Endodermal cell (in vitro differentiated cells): ENCODE results near the gene TRAPPC3. TPM values are rescaled to one million over a fixed set of nuclear protein-coding genes. Genes with fewer than 3 reads are reported as not detected.
A peak's percentile ranks its signal among the peaks of the same experiment; 100 is the strongest.

Source experiments
- DNase-seq: peaks from one replicate; pipeline ENCODE4 v3.0.0-alpha.2; 2017
- H3K27ac ChIP-seq: 2 replicates; pipeline ENCODE4 v1.5.1; 2013; ENCODE audit warnings: mild to moderate bottlenecking, low read depth, low read length, moderate library complexity
- H3K27me3 ChIP-seq: 2 replicates; pipeline ENCODE4 v1.6.1; 2013; ENCODE audit warnings: mild to moderate bottlenecking, low read length, moderate library complexity; ENCODE audit not compliant: insufficient read depth, control insufficient read depth, poor library complexity, severe bottlenecking
- H3K36me3 ChIP-seq: 2 replicates; pipeline ENCODE4 v1.7.0; 2013; ENCODE audit warnings: mild to moderate bottlenecking, low read length, moderate library complexity; ENCODE audit not compliant: control insufficient read depth, insufficient read depth
- H3K4me1 ChIP-seq: one replicate; pipeline ENCODE4 v1.7.0; 2013; ENCODE audit warnings: low read length; ENCODE audit not compliant: control insufficient read depth, insufficient read depth
- H3K4me3 ChIP-seq: 2 replicates; pipeline ENCODE4 v1.5.1; 2013; ENCODE audit warnings: mild to moderate bottlenecking, low read length, moderate library complexity
- H3K9ac ChIP-seq: 2 replicates; pipeline ENCODE4 v1.6.1; 2013; ENCODE audit warnings: mild to moderate bottlenecking, low read length, moderate library complexity; ENCODE audit not compliant: poor library complexity, severe bottlenecking; ENCODE audit errors: extremely low read depth
- H3K9me3 ChIP-seq: 2 replicates; pipeline ENCODE4 v1.6.1; 2013; ENCODE audit warnings: mild to moderate bottlenecking, low read length, moderate library complexity; ENCODE audit not compliant: control insufficient read depth
- H3K27ac Mint-ChIP-seq: 2 replicates; pipeline ENCODE4 v1.8.0; 2020; ENCODE audit warnings: mixed read lengths
- H3K27me3 Mint-ChIP-seq: 2 replicates; pipeline ENCODE4 v1.8.0; 2021; ENCODE audit warnings: mild to moderate bottlenecking, mixed read lengths; ENCODE audit not compliant: insufficient read depth
- H3K36me3 Mint-ChIP-seq: 2 replicates; pipeline ENCODE4 v1.8.0; 2020; ENCODE audit warnings: low read depth, mixed read lengths
- H3K4me1 Mint-ChIP-seq: 2 replicates; pipeline ENCODE4 v1.8.0; 2020; ENCODE audit warnings: mixed read lengths
- H3K4me3 Mint-ChIP-seq: 2 replicates; pipeline ENCODE4 v1.8.0; 2020; ENCODE audit warnings: mild to moderate bottlenecking, moderate library complexity, mixed read lengths
- H3K9me3 Mint-ChIP-seq: 2 replicates; pipeline ENCODE4 v1.8.0; 2020; ENCODE audit warnings: mild to moderate bottlenecking, mixed read lengths
- WGBS, 2 experiments: methylation state at CpG; one replicate each; pipeline versions ENCODE4 v1.1.5 to v1.1.7; 2013; ENCODE audit warnings: missing lambda C conversion rate in 2 of 2, mixed read lengths in 1 of 2; ENCODE audit not compliant: insufficient coverage in 1 of 2, insufficient read length in 1 of 2; 5-methylcytosine and 5-hydroxymethylcytosine counted together
- total RNA-seq, 2 donors: library from RNA; stranded (reverse); fragmentation: NEBNext Ultra II Directional in 1 of 2; extraction: Animal tissue kit (Norgen Biotek cat#: 25700) in 1 of 2; gene quantifications; 2 replicates in 1 of 2; 3 replicates in 1 of 2; pipeline ENCODE4 v1.2.1, GENCODE V29; 2021
- TF ChIP-seq, protein P1 (sequence below): fragments of 200-600 bp; sonication (generic); conservative IDR thresholded peaks from 2 replicates; pipeline ENCODE4 v1.5.0; 2021; ENCODE audit warnings: antibody characterized with exemption, mild to moderate bottlenecking

The TRAPPC3 gene
- total RNA-seq, 2 donors from 2014 or later = 61.5 to 79.9 TPM

GRCh38 chr1:36124404-36125128 is 24.7 kb downstream of the TRAPPC3 start:
- TF ChIP-seq, protein P1, sequence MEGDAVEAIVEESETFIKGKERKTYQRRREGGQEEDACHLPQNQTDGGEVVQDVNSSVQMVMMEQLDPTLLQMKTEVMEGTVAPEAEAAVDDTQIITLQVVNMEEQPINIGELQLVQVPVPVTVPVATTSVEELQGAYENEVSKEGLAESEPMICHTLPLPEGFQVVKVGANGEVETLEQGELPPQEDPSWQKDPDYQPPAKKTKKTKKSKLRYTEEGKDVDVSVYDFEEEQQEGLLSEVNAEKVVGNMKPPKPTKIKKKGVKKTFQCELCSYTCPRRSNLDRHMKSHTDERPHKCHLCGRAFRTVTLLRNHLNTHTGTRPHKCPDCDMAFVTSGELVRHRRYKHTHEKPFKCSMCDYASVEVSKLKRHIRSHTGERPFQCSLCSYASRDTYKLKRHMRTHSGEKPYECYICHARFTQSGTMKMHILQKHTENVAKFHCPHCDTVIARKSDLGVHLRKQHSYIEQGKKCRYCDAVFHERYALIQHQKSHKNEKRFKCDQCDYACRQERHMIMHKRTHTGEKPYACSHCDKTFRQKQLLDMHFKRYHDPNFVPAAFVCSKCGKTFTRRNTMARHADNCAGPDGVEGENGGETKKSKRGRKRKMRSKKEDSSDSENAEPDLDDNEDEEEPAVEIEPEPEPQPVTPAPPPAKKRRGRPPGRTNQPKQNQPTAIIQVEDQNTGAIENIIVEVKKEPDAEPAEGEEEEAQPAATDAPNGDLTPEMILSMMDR = no peak
- peak overlapping the region; percentile 50 for H3K4me3 Mint-ChIP-seq
- H3K9me3 Mint-ChIP-seq = no peaks in the 10 kb centered on the region
- no peak overlapping the region for H3K9ac ChIP-seq
- H3K4me1 ChIP-seq = no peaks in the 10 kb centered on the region
- peaks cover 50% of the 10 kb centered on the region for H3K27me3 ChIP-seq
- no peak overlapping the region for H3K27ac ChIP-seq
- no peak overlapping the region for H3K4me3 ChIP-seq
- H3K4me1 Mint-ChIP-seq = no peaks in the 10 kb centered on the region
- no peak for DNase-seq
- H3K36me3 Mint-ChIP-seq = no peaks in the 10 kb centered on the region
- peaks cover 51% of the 10 kb centered on the region for H3K27me3 Mint-ChIP-seq
- no peaks in the 10 kb centered on the region for H3K36me3 ChIP-seq
- 27% methylated on average over 14 to 42 of the region's 42 CpGs for WGBS, 2 experiments
- no peak overlapping the region for H3K27ac Mint-ChIP-seq
- H3K9me3 ChIP-seq = no peaks in the 10 kb centered on the region

DNA sequence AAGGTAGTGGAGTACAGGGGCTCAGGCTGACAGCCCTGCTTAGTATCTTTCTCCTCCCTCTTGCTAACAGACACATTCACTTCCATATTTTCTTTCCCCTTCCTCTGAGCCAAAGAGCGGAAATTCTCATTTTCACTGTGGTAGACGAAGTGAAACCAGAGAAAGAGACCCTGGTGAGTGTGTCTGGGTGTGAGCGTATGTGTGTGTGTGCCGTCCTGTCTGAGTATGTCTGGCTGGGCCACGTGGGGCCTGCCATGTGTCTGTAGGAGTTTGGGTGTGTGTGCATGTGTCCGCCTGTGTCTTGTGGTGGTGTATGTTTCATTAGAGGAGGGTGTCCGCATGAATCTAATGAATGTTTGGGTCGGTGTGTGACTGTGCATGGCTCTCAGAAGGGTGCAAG is 25.9 kb downstream of the TRAPPC3 start:
- Mint-ChIP-seq H3K9me3 (no peaks in the 10 kb centered on the region), H3K4me3 (no peak overlapping the region), H3K27me3 (peaks cover 51% of the 10 kb centered on the region), H3K27ac (no peak overlapping the region), H3K36me3 (no peaks in the 10 kb centered on the region), H3K4me1 (no peaks in the 10 kb centered on the region)
- TF ChIP-seq, protein P1 = no peak
- WGBS, 2 experiments = 84% methylated on average over 8 of the region's 8 CpGs; no CpG with 5 or more reads in 1 of the 2 experiments
- Histone ChIP-seq H3K36me3 (no peaks in the 10 kb centered on the region), H3K9ac (no peak overlapping the region), H3K9me3 (no peaks in the 10 kb centered on the region), H3K27me3 (peaks cover 50% of the 10 kb centered on the region), H3K27ac (no peak overlapping the region), H3K4me1 (no peaks in the 10 kb centered on the region), H3K4me3 (no peak overlapping the region)
- no peak for DNase-seq

DNA sequence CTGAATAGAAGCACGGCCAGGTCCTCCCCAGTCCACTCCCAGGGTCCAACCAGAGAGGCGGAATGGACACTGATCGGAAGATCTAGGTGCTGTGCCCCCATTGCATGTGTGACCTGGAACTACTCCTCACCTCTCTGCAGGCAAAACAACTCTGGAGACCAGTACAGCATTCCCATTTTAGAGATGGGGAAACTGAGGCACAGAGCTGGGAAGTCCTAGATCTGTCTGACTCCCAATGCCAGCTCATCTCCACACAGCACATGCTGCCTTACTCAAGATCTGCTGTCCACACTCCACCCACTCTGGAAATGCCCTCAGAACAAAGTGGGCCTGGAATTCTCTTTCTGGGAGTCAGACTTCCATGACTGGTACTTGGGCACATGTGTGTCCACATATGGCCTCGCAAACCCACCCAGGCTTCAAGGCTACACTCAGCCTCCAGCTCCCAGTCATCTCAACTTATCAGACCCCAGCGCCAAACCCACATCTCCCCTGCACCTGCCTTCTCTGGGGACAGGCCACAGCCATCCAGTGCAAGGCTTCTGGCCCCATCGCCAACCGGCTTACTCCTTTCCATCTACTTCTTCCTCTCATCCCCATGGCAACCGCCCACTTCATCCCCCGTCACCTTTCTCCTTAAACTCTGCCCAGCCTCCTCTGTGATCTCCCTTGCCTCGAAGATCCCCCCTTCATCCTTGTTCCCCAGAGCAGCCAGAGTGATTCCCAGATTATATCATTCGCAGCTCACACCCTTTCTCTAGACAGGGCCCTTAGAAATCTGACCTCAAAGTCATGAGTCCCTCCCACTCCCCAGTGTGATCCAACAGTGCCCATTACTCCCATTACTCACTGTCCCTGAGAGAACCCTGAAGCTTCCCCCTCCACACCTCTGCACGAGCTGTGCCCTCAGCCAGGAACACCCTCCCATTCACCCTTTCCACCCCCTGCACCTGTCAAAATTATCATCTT is 26.9 kb downstream of the TRAPPC3 start:
- H3K9me3 ChIP-seq = no peaks in the 10 kb centered on the region
- no peak for DNase-seq
- Mint-ChIP-seq H3K9me3 (no peaks in the 10 kb centered on the region), H3K27ac (no peak overlapping the region), H3K27me3 (peaks cover 48% of the 10 kb centered on the region), H3K4me3 (no peak overlapping the region), H3K36me3 (no peaks in the 10 kb centered on the region), H3K4me1 (no peaks in the 10 kb centered on the region)
- no peak overlapping the region for H3K27ac ChIP-seq
- H3K9ac ChIP-seq = no peak overlapping the region
- H3K27me3 ChIP-seq = peaks cover 50% of the 10 kb centered on the region
- no peaks in the 10 kb centered on the region for H3K4me1 ChIP-seq
- 88 to 89% methylated on average over 9 to 12 of the region's 12 CpGs for WGBS, 2 experiments
- no peaks in the 10 kb centered on the region for H3K36me3 ChIP-seq
- no peak overlapping the region for H3K4me3 ChIP-seq
- TF ChIP-seq, protein P1 = no peak
